GM10847 (cell line): ENCODE measurements around the gene EPS8.

ENCODE experiments used
- POLR2A ChIP-seq: IDR thresholded peaks from 2 replicates; pipeline ENCODE4 v1.6.1; 2011; ENCODE audit not compliant: insufficient read length; ENCODE audit errors: extremely low read depth

The EPS8 gene

GRCh38 chr12:15700595-15700994 lies 88.6 kb downstream of the EPS8 start:
- TF ChIP-seq POLR2A = no peak

DNA sequence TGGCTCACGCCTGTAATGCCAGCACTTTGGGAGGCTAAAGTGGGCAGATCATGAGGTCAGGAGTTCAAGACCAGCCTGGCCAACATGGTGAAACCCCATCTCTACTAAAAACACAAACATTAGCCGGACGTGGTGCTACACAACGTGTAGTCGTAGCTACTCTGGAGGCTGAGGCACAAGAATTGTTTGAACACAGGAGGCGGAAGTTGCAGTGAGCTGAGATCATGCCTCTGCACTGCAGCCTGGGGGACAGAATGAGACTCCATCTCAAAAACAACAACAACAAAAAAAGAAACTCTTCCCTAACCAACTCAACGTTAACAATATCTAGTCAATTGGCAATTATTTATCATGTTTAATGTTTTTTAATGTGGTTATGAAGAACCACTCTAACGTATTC lies 89.3 kb downstream of the EPS8 start:
- no peak for TF ChIP-seq POLR2A

- TF ChIP-seq POLR2A = no peak
Observed at GRCh38 chr12:15698377-15698871, 90.8 kb downstream of the EPS8 start.

- no peak for TF ChIP-seq POLR2A
Observed at GRCh38 chr12:15697201-15697600, 92.0 kb downstream of the EPS8 start.

GRCh38 chr12:15693228-15693911 lies 95.8 kb downstream of the EPS8 start:
- TF ChIP-seq POLR2A = no peak

- TF ChIP-seq POLR2A = no peak
Observed at GRCh38 chr12:15691388-15691787, 97.8 kb downstream of the EPS8 start.

DNA sequence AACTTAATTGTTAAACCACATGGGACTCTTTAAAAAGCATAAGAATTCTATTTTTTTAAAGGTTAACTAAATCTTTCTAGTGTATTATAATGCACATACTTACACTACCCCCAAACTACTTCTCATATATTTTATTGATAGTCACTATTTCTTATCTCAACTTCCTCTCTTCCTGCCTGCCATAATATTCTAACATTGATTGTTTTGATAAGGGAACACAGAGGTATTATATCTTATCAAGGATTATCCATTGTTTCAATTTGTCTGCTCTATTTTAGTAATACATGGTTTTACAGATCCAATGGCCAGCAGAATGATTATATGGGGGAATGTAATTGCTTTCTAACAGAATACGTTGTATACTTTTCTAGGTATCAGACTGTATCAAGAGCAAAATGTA lies 98.9 kb downstream of the EPS8 start:
- no peak for TF ChIP-seq POLR2A

GRCh38 chr12:15689751-15690191 lies 99.4 kb downstream of the EPS8 start:
- no peak for TF ChIP-seq POLR2A

GRCh38 chr12:15688838-15689625 lies 100.2 kb downstream of the EPS8 start:
- no peak for TF ChIP-seq POLR2A

DNA sequence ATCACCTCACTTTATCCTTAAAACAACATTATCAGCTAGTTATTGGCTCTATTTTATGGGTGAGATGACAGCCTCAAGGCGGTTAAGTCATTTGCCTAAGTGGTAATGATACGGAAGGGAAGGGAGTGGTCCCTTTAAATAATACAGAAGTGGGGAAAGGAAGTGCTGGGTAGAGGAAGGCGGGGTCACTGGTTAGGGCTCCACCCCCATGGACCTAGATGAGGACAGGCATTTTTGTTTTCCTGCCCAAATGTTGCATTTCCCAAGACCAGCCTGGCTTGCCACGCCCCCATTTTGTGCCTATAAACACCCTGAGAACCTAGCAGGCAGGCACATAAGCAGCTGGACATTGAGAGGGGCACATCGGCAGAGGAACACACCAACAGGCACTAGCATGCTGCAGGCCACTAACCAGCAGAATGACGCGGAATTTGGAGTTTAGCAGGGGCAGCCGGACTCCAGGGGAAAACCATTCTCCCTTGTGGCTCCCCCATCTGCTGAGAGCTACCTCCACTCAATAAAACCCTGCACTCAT lies 100.9 kb downstream of the EPS8 start:
- TF ChIP-seq POLR2A = no peak

- TF ChIP-seq POLR2A = no peak
Observed at GRCh38 chr12:15687583-15687982, 101.6 kb downstream of the EPS8 start.

- no peak for TF ChIP-seq POLR2A
Observed at GRCh38 chr12:15684896-15685658, 104.1 kb downstream of the EPS8 start.

DNA sequence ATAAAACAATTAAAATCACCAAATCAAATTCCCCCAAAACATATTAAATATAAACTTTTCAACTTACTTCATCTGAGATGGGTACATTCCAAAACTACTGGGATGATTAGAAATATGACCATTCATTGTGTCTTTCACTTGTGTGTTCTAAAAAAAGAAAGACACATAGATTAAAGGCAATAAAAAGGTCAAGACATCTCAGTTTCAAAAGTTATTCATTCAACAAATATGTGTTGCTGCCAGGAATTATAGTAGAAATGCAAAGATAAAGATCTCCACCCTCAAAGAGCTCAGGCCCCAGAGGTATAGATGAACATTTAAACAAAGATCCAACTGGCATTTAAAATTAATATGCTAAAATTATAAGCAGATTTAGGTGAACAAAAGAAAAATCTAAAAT lies 106.4 kb downstream of the EPS8 start:
- no peak for TF ChIP-seq POLR2A

GRCh38 chr12:15679151-15679550 lies 110.0 kb downstream of the EPS8 start:
- TF ChIP-seq POLR2A = no peak

GRCh38 chr12:15677726-15678201 lies 111.4 kb downstream of the EPS8 start:
- TF ChIP-seq POLR2A = no peak
